HG02678 (cell line): Measurements from ENCODE around the gene WIPI1.

Experiments
- ATAC-seq: cut with Tn5 transposase; IDR thresholded peaks from one replicate; pipeline ENCODE4 v1.9.1; 2021; ENCODE audit warnings: mild to moderate bottlenecking, moderate library complexity; ENCODE audit not compliant: unreplicated experiment

WIPI1 gene

GRCh38 chr17:68460715-68461114 is 3.4 kb upstream of the WIPI1 start:
- no peak for ATAC-seq

GRCh38 chr17:68460146-68460545 is 2.9 kb upstream of the WIPI1 start:
- ATAC-seq = no peak

- ATAC-seq = no peak
Observed at GRCh38 chr17:68459037-68459639, 1.8 kb upstream of the WIPI1 start.

- no peak for ATAC-seq
Observed at GRCh38 chr17:68458260-68459036, 1.2 kb upstream of the WIPI1 start.

GRCh38 chr17:68457539-68458259 is 403 bp upstream of the WIPI1 start:
- ATAC-seq = peak; percentile 77

GRCh38 chr17:68456339-68457167 is 743 bp downstream of the WIPI1 start:
- ATAC-seq = no peak

GRCh38 chr17:68455901-68456338 is 1.4 kb downstream of the WIPI1 start:
- ATAC-seq = no peak

GRCh38 chr17:68453991-68454665 is 3.2 kb downstream of the WIPI1 start:
- no peak for ATAC-seq

GRCh38 chr17:68452724-68453290 is 4.5 kb downstream of the WIPI1 start:
- no peak for ATAC-seq

GRCh38 chr17:68451670-68452354 is 5.5 kb downstream of the WIPI1 start:
- no peak for ATAC-seq

GRCh38 chr17:68450801-68451200 is 6.5 kb downstream of the WIPI1 start:
- ATAC-seq = no peak

- no peak for ATAC-seq
Observed at GRCh38 chr17:68450391-68450790, 6.9 kb downstream of the WIPI1 start.

GRCh38 chr17:68449021-68449739 is 8.1 kb downstream of the WIPI1 start:
- ATAC-seq = no peak

GRCh38 chr17:68446626-68447041 is 10.7 kb downstream of the WIPI1 start:
- no peak for ATAC-seq

- ATAC-seq = no peak
Observed at GRCh38 chr17:68445671-68446070, 11.6 kb downstream of the WIPI1 start.

- no peak for ATAC-seq
Observed at GRCh38 chr17:68443972-68444464, 13.3 kb downstream of the WIPI1 start.

- ATAC-seq = no peak
Observed at GRCh38 chr17:68441070-68441770, 16.1 kb downstream of the WIPI1 start.

- no peak for ATAC-seq
Observed at GRCh38 chr17:68440526-68440925, 16.8 kb downstream of the WIPI1 start.
